ENCODE results near the gene L3MBTL1. TPM values are rescaled to one million over a fixed set of nuclear protein-coding genes. Genes with fewer than 3 reads are reported as not detected.

Gene L3MBTL1
- total RNA-seq, 2 experiments from 2014 or later, result 7.0 to 7.3 TPM

DNA sequence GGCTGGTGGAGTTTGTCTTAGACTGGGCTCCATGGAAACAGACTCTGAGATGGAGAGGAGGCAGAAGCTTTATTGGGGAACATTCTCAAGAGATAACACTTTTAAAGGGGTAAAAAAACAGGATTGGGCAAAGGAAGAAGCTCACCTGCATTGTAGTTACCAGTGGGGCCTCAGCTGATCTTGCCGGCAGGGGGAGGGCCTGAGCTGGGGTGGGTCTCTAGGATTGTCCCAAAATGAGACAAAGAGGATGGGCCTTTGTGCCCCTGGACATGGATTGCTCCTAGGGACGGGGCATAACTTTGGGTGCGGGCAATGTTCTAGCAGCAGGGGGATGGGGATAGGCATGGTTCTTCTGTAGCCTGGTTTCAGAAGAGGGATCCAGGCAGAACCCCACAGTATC, 63.8 kb downstream of the L3MBTL1 start:
- Mint-ChIP-seq H3K27me3 (no peaks in the 10 kb centered on the region), H3K4me3 (no peak overlapping the region), H3K4me1 (ENCODE audit: low read depth) (no peaks in the 10 kb centered on the region), H3K27ac (no peak overlapping the region), H3K36me3 (ENCODE audit: low read depth) (no peaks in the 10 kb centered on the region), H3K9me3 (no peaks in the 10 kb centered on the region)
- ChIA-PET POLR2A (interaction anchor here (0.9 kb wide), 1 partner anchor 113 kb away, joined by 3 read pairs; no protein-coding TSS in a partner anchor), CTCF (interaction anchor here (1.7 to 2.3 kb wide), 2 partner anchors 12 to 34 kb away, joined by 4 to 5 read pairs; no protein-coding TSS in a partner anchor)
- no peak for DNase-seq
- intact Hi-C loops (cut with micrococcal nuclease), result no loop called here
- ATAC-seq, result no peak
- TF ChIP-seq, protein P1, sequence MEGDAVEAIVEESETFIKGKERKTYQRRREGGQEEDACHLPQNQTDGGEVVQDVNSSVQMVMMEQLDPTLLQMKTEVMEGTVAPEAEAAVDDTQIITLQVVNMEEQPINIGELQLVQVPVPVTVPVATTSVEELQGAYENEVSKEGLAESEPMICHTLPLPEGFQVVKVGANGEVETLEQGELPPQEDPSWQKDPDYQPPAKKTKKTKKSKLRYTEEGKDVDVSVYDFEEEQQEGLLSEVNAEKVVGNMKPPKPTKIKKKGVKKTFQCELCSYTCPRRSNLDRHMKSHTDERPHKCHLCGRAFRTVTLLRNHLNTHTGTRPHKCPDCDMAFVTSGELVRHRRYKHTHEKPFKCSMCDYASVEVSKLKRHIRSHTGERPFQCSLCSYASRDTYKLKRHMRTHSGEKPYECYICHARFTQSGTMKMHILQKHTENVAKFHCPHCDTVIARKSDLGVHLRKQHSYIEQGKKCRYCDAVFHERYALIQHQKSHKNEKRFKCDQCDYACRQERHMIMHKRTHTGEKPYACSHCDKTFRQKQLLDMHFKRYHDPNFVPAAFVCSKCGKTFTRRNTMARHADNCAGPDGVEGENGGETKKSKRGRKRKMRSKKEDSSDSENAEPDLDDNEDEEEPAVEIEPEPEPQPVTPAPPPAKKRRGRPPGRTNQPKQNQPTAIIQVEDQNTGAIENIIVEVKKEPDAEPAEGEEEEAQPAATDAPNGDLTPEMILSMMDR (IDR thresholded peaks at IDR 0.05), result no peak

DNA sequence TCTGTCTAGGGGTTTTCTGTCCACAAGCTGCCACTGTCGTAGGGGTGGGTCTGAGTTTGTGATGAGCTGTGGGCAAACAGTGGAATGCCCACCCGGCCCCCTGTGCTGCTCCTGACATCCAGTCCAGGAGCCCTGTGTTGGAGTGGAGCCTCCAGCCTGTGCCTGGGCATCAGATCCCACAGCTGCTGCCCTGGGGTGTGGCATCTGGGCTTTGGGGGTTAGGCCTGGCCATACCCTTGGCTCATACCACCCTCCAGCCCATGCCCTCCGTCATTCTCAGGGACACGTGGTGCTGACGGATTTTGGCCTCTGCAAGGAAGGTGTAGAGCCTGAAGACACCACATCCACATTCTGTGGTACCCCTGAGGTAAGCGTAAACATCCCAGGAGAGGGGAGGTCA, 64.3 kb downstream of the L3MBTL1 start:
- intact Hi-C loops (cut with micrococcal nuclease), result no loop called here
- Mint-ChIP-seq H3K9me3 (no peaks in the 10 kb centered on the region), H3K4me1 (ENCODE audit: low read depth) (no peaks in the 10 kb centered on the region), H3K27me3 (no peaks in the 10 kb centered on the region), H3K4me3 (no peak overlapping the region), H3K27ac (no peak overlapping the region), H3K36me3 (ENCODE audit: low read depth) (no peaks in the 10 kb centered on the region)
- DNase-seq, result no peak
- ChIA-PET POLR2A (interaction anchor here (0.9 kb wide), 1 partner anchor 114 kb away, joined by 3 read pairs; no protein-coding TSS in a partner anchor), CTCF (interaction anchor here (1.7 to 2.3 kb wide), 2 partner anchors 12 to 34 kb away, joined by 4 to 5 read pairs; no protein-coding TSS in a partner anchor)
- TF ChIP-seq, protein P1 (IDR thresholded peaks at IDR 0.05), result no peak
- no peak for ATAC-seq

DNA sequence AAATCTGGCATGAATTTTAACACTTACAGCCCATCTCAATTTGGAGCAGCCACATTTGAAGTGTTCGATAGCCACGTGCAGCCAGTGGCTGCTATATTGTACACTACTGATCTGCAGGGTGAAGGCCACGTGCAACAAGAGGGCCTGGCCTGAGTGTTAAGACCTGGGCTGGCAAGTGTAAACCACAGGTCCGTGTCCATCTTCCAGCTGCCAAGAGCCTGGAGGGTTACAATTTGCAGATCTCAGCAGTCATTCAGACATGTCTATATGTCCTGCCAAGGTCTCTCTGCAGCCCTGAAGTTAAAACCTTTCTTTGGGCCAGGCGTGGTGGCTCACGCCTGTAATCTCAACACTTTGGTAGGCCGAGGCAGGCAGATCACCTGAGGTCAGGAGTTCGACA, 65.4 kb downstream of the L3MBTL1 start:
- no peak for DNase-seq

DNA sequence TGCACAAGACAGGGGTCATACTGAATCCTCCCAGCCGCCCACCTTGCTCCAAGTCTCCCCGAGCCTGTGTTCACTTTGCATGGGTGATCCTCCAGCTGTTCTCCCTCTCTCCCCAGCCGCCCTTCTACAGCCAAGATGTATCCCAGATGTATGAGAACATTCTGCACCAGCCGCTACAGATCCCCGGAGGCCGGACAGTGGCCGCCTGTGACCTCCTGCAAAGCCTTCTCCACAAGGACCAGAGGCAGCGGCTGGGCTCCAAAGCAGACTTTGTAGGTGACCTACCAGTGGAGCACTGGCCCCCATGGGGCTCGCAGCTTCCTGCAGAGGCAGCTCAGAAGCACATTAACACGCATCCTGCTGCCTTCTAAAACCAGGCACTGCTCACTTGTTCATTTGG, 68.6 kb downstream of the L3MBTL1 start:
- POLR2A ChIA-PET, result no interaction called here
- H3K4me1 Mint-ChIP-seq (ENCODE audit: low read depth), result no peaks in the 10 kb centered on the region
- H3K36me3 Mint-ChIP-seq (ENCODE audit: low read depth), result no peaks in the 10 kb centered on the region
- no peak for DNase-seq
- CTCF ChIA-PET, result interaction anchor here (1.2 kb wide), 1 partner anchor 25 kb away, joined by 3 read pairs; no protein-coding TSS in a partner anchor
- no peak overlapping the region for H3K27ac Mint-ChIP-seq
- H3K9me3 Mint-ChIP-seq, result no peaks in the 10 kb centered on the region
- intact Hi-C loops (cut with micrococcal nuclease), result no loop called here
- no peaks in the 10 kb centered on the region for H3K27me3 Mint-ChIP-seq
- ATAC-seq, result no peak
- H3K4me3 Mint-ChIP-seq, result no peak overlapping the region
- TF ChIP-seq, protein P1 (IDR thresholded peaks at IDR 0.05), result no peak

More for the DNA sequence above, 65.4 kb downstream of the L3MBTL1 start:
- no peak for ATAC-seq
- TF ChIP-seq, protein P1 (IDR thresholded peaks at IDR 0.05), result no peak
- Mint-ChIP-seq H3K4me1 (ENCODE audit: low read depth) (no peaks in the 10 kb centered on the region), H3K9me3 (no peaks in the 10 kb centered on the region), H3K27me3 (no peaks in the 10 kb centered on the region), H3K27ac (no peak overlapping the region), H3K36me3 (ENCODE audit: low read depth) (no peaks in the 10 kb centered on the region), H3K4me3 (no peak overlapping the region)
- intact Hi-C loops (cut with micrococcal nuclease), result no loop called here
- ChIA-PET CTCF (interaction anchor here (2.3 kb wide), 1 partner anchor 35 kb away, joined by 5 read pairs; no protein-coding TSS in a partner anchor), POLR2A (interaction anchor here (1.0 kb wide), 1 partner anchor 123 kb away, joined by 3 read pairs; no protein-coding TSS in a partner anchor)

DNA sequence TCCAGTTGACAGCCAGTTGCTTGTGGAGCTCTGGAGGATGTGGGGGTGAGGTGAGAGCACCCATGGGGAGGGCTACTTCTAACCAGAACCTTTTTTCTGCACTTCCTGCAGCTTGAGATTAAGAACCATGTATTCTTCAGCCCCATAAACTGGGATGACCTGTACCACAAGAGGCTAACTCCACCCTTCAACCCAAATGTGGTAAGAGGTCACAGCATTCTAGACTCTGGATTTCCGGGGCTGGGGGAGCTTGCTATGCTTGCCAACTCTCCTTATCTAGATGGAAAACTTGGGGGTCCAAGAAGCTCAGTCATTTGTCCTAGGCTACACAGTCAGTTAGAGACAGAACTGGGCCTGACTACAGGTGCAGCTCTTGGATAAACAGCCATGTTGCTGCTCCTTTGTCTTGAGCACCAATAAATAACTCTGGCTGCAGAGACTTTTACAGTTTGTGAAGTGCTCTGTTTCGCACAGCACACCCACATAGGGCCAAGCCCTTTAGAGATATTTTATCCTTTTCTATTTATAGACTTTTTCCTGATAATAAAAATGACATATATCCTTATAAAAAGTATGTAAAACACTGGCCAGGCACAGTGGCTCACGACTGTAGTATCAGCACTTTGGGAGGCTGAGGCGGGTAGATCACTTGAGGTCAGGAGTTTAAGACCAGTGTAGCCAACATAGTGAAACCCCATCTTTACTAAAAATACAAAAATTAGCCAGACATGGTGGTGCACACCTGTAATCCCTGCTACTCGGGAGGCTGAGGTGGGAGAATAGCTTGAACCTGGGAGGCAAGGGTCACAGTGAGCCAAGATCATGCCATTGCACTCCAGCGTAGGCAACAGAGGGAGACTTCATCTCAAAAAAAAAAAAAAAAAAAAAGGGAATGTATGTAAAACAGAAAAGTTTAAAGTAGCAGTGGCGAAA, 72.6 kb downstream of the L3MBTL1 start:
- Mint-ChIP-seq H3K9me3 (no peaks in the 10 kb centered on the region), H3K36me3 (ENCODE audit: low read depth) (no peaks in the 10 kb centered on the region), H3K4me1 (ENCODE audit: low read depth) (no peaks in the 10 kb centered on the region), H3K27me3 (peaks cover 2% of the 10 kb centered on the region), H3K4me3 (no peak overlapping the region), H3K27ac (no peak overlapping the region)
- DNase-seq (no peak), ATAC-seq (no peak)
- intact Hi-C loops (cut with micrococcal nuclease), result no loop called here
- TF ChIP-seq, protein P1 (IDR thresholded peaks at IDR 0.05), result no peak
- ChIA-PET POLR2A (no interaction called here), CTCF (no interaction called here)

Measured in activated CD8-positive, alpha-beta T cell treated with anti-CD3 and anti-CD28 coated beads for 36 hours (primary cell).